ENCODE measurements around the gene IGDCC3. TPM values are rescaled to one million over a fixed set of nuclear protein-coding genes. Genes with fewer than 3 reads are reported as not detected.
A peak's percentile ranks its signal among the peaks of the same experiment; 100 is the strongest.

IGDCC3 gene
- polyA plus RNA-seq, 1 donor from 2014 or later = 14.4 TPM

- H3K27ac ChIP-seq (ENCODE audit: low read length) = no peak overlapping the region
- H3K79me2 ChIP-seq (replicated peaks; ENCODE audit: insufficient read depth, low read length) = peaks cover 14% of the 10 kb centered on the region
- no peaks in the 10 kb centered on the region for H3K9me2 ChIP-seq (ENCODE audit: insufficient read depth, low read length)
- no peak overlapping the region for H3K9ac ChIP-seq (ENCODE audit: low read length)
- H3K9me3 ChIP-seq (ENCODE audit: low read length) = no peaks in the 10 kb centered on the region
- H4K20me1 ChIP-seq (ENCODE audit: insufficient read depth) = no peaks in the 10 kb centered on the region
- no peak overlapping the region for H3K4me3 ChIP-seq (ENCODE audit: low read length)
- no peaks in the 10 kb centered on the region for H3F3A ChIP-seq (ENCODE audit: insufficient read depth, low read length, poor library complexity, severe bottlenecking)
- no peak for TF ChIP-seq CTCF (IDR thresholded peaks at IDR 0.05; ENCODE audit: poor library complexity, severe bottlenecking)
- TF ChIP-seq SMC3 (conservative IDR thresholded peaks at IDR 0.05; ENCODE audit: poor library complexity) = no peak
- no peak for TF ChIP-seq REST (IDR thresholded peaks at IDR 0.05; ENCODE audit: borderline replicate concordance)
- no peak for TF ChIP-seq POLR2AphosphoS5 (IDR thresholded peaks at IDR 0.05)
- TF ChIP-seq MXI1 (conservative IDR thresholded peaks at IDR 0.05; ENCODE audit: poor library complexity, severe bottlenecking) = no peak
- no peak for TF ChIP-seq TAF1 (IDR thresholded peaks at IDR 0.05; ENCODE audit: low read depth)
- no peak for TF ChIP-seq RAD21 (conservative IDR thresholded peaks at IDR 0.05)
- TF ChIP-seq EP300 (conservative IDR thresholded peaks at IDR 0.05; ENCODE audit: poor library complexity, severe bottlenecking) = no peak
- no peak for TF ChIP-seq EZH2 (IDR thresholded peaks at IDR 0.05; ENCODE audit: borderline replicate concordance, insufficient read depth, low read length, poor library complexity, severe bottlenecking)
- no peak overlapping the region for H2AFZ ChIP-seq (ENCODE audit: low read depth, low read length)
- no peaks in the 10 kb centered on the region for H3K27me3 ChIP-seq (ENCODE audit: insufficient read depth, low read depth, low read length)
- H3K4me2 ChIP-seq (ENCODE audit: low read length) = no peak overlapping the region
- H3K36me3 ChIP-seq (ENCODE audit: insufficient read depth, low read length) = no peaks in the 10 kb centered on the region
These were observed 88.4 kb downstream of the IGDCC3 start for GRCh38 chr15:65289261-65289854.

- no peak for TF ChIP-seq EZH2 (IDR thresholded peaks at IDR 0.05; ENCODE audit: borderline replicate concordance, insufficient read depth, low read length, poor library complexity, severe bottlenecking)
- no peak for TF ChIP-seq SMC3 (conservative IDR thresholded peaks at IDR 0.05; ENCODE audit: poor library complexity)
- TF ChIP-seq MXI1 (conservative IDR thresholded peaks at IDR 0.05; ENCODE audit: poor library complexity, severe bottlenecking) = no peak
- TF ChIP-seq POLR2AphosphoS5 (IDR thresholded peaks at IDR 0.05) = no peak
- TF ChIP-seq TAF1 (IDR thresholded peaks at IDR 0.05; ENCODE audit: low read depth) = no peak
- TF ChIP-seq RAD21 (conservative IDR thresholded peaks at IDR 0.05) = no peak
- no peak for TF ChIP-seq EP300 (conservative IDR thresholded peaks at IDR 0.05; ENCODE audit: poor library complexity, severe bottlenecking)
- Histone ChIP-seq H3K36me3 (ENCODE audit: insufficient read depth, low read length) (no peaks in the 10 kb centered on the region), H3K4me2 (ENCODE audit: low read length) (no peak overlapping the region), H3K9me3 (ENCODE audit: low read length) (no peaks in the 10 kb centered on the region), H4K20me1 (ENCODE audit: insufficient read depth) (no peaks in the 10 kb centered on the region), H3K9me2 (ENCODE audit: insufficient read depth, low read length) (no peaks in the 10 kb centered on the region), H3K27ac (ENCODE audit: low read length) (no peak overlapping the region), H3F3A (ENCODE audit: insufficient read depth, low read length, poor library complexity, severe bottlenecking) (no peaks in the 10 kb centered on the region), H3K9ac (ENCODE audit: low read length) (peak overlapping the region; percentile 96), H2AFZ (ENCODE audit: low read depth, low read length) (peak overlapping the region; percentile 77), H3K79me2 (replicated peaks; ENCODE audit: insufficient read depth, low read length) (peaks cover 29% of the 10 kb centered on the region), H3K27me3 (ENCODE audit: insufficient read depth, low read depth, low read length) (no peaks in the 10 kb centered on the region), H3K4me3 (ENCODE audit: low read length) (peak overlapping the region; percentile 98)
These were observed 90.3 kb downstream of the IGDCC3 start for GRCh38 chr15:65287520-65287855.
